Skeletal muscle tissue (tissue), 4 donors: Measurements from ENCODE around the gene ZBTB16. TPM values are rescaled to one million over a fixed set of nuclear protein-coding genes. Genes with fewer than 3 reads are reported as not detected.
A peak's percentile ranks its signal among the peaks of the same experiment; 100 is the strongest.

ENCODE experiments used
- H3K27ac ChIP-seq: one replicate; pipeline ENCODE4 v1.7.0; 2013; ENCODE audit warnings: mild to moderate bottlenecking, low read depth, low read length, inconsistent platforms
- H3K27me3 ChIP-seq, 3 donors: one replicate each; pipeline ENCODE4 v1.7.0; 2013; ENCODE audit warnings: low read length in 3 of 3; ENCODE audit not compliant: control insufficient read depth in 3 of 3, insufficient read depth in 3 of 3
- H3K36me3 ChIP-seq, 3 donors: one replicate each; pipeline ENCODE4 v1.7.0; 2013; ENCODE audit warnings: low read length in 3 of 3; ENCODE audit not compliant: control insufficient read depth in 3 of 3, insufficient read depth in 3 of 3
- H3K4me1 ChIP-seq, 3 donors: one replicate each; pipeline ENCODE4 v1.7.0; 2013; ENCODE audit warnings: low read length in 3 of 3, mild to moderate bottlenecking in 3 of 3; ENCODE audit not compliant: control insufficient read depth in 3 of 3, insufficient read depth in 3 of 3
- H3K4me3 ChIP-seq, 3 donors: one replicate each; pipeline ENCODE4 v1.7.0; 2013; ENCODE audit warnings: low read length in 3 of 3
- H3K9ac ChIP-seq, 3 donors: one replicate each; pipeline ENCODE4 v1.7.0; 2013; ENCODE audit warnings: low read length in 3 of 3, mild to moderate bottlenecking in 3 of 3, moderate library complexity in 2 of 3, low read depth in 1 of 3
- H3K9me3 ChIP-seq, 3 donors: one replicate each; pipeline ENCODE4 v1.7.0; 2013; ENCODE audit warnings: low read length in 3 of 3; ENCODE audit not compliant: control insufficient read depth in 3 of 3
- total RNA-seq: library from RNA; depleted of rRNA; stranded (reverse); fragments of >200 nt; gene quantifications from one replicate; pipeline ENCODE4 v1.2.3, GENCODE V29; 2014
- donor health status: Osteomylitis.

ZBTB16 gene
- total RNA-seq, 1 donor from 2014 or later = 6.8 TPM

- peak overlapping the region; percentile 64 for H3K27ac ChIP-seq
Observed at GRCh38 chr11:114242032-114242431, 182.5 kb downstream of the ZBTB16 start.

GRCh38 chr11:114243461-114244372, 184.2 kb downstream of the ZBTB16 start:
- peaks cover 27 to 62% (median 54%) of the 10 kb centered on the region in 3 donors for H3K4me1 ChIP-seq
- no peak overlapping the region for H3K4me3 ChIP-seq
- H3K36me3 ChIP-seq = peaks cover 49 to 56% (median 53%) of the 10 kb centered on the region in 3 donors
- H3K27me3 ChIP-seq = no peaks in the 10 kb centered on the region
- H3K9me3 ChIP-seq = no peaks in the 10 kb centered on the region
- H3K9ac ChIP-seq = peak overlapping the region in 1 of 3 donors; percentile 57
- H3K27ac ChIP-seq = peak overlapping the region; percentile 64

More at GRCh38 chr11:114242032-114242431, 182.5 kb downstream of the ZBTB16 start:
- Histone ChIP-seq H3K4me3 (no peak overlapping the region), H3K4me1 (peaks cover 41 to 71% (median 67%) of the 10 kb centered on the region in 3 donors), H3K36me3 (peaks cover 38 to 46% (median 38%) of the 10 kb centered on the region in 3 donors), H3K9ac (peak overlapping the region in 1 of 3 donors; percentile 25), H3K9me3 (no peaks in the 10 kb centered on the region), H3K27me3 (no peaks in the 10 kb centered on the region)

- H3K9me3 ChIP-seq = no peaks in the 10 kb centered on the region
- H3K4me1 ChIP-seq = peaks cover 18 to 53% (median 43%) of the 10 kb centered on the region in 3 donors
- no peak overlapping the region for H3K9ac ChIP-seq
- H3K27me3 ChIP-seq = no peaks in the 10 kb centered on the region
- H3K27ac ChIP-seq = peak overlapping the region; percentile 64
- H3K36me3 ChIP-seq = peaks cover 52 to 55% (median 53%) of the 10 kb centered on the region in 3 donors
- H3K4me3 ChIP-seq = no peak overlapping the region
Observed at GRCh38 chr11:114244726-114245394, 185.3 kb downstream of the ZBTB16 start.

GRCh38 chr11:114246321-114247069, 187.0 kb downstream of the ZBTB16 start:
- no peak overlapping the region for H3K4me3 ChIP-seq
- peaks cover 61 to 70% (median 65%) of the 10 kb centered on the region in 3 donors for H3K36me3 ChIP-seq
- no peaks in the 10 kb centered on the region for H3K27me3 ChIP-seq
- H3K9me3 ChIP-seq = no peaks in the 10 kb centered on the region
- no peak overlapping the region for H3K9ac ChIP-seq
- H3K4me1 ChIP-seq = peaks cover 18 to 51% (median 35%) of the 10 kb centered on the region in 3 donors
- peak overlapping the region; percentile 14 for H3K27ac ChIP-seq

GRCh38 chr11:114247070-114247789, 187.7 kb downstream of the ZBTB16 start:
- H3K36me3 ChIP-seq = peaks cover 59 to 71% (median 66%) of the 10 kb centered on the region in 3 donors
- H3K4me1 ChIP-seq = peaks cover 20 to 51% (median 36%) of the 10 kb centered on the region in 3 donors
- H3K4me3 ChIP-seq = no peak overlapping the region
- H3K9me3 ChIP-seq = no peaks in the 10 kb centered on the region
- H3K27me3 ChIP-seq = no peaks in the 10 kb centered on the region
- peak overlapping the region; percentile 14 for H3K27ac ChIP-seq
- peak overlapping the region in 1 of 3 donors; percentile 26 for H3K9ac ChIP-seq

- Histone ChIP-seq H3K4me3 (no peak overlapping the region), H3K4me1 (peaks cover 6 to 49% (median 32%) of the 10 kb centered on the region in 3 donors), H3K36me3 (peaks cover 44 to 64% (median 61%) of the 10 kb centered on the region in 3 donors), H3K9ac (no peak overlapping the region), H3K9me3 (no peaks in the 10 kb centered on the region), H3K27ac (peak overlapping the region; percentile 57), H3K27me3 (no peaks in the 10 kb centered on the region)
Observed at GRCh38 chr11:114250180-114250579, 190.7 kb downstream of the ZBTB16 start.

- Histone ChIP-seq H3K36me3 (peaks cover 41 to 56% (median 54%) of the 10 kb centered on the region in 3 donors), H3K27me3 (no peaks in the 10 kb centered on the region), H3K4me3 (no peak overlapping the region), H3K4me1 (peaks cover 8 to 56% (median 34%) of the 10 kb centered on the region in 3 donors), H3K9me3 (no peaks in the 10 kb centered on the region), H3K9ac (peak overlapping the region in 2 of 3 donors; percentile 17 to 33), H3K27ac (peak overlapping the region; percentile 57)
Observed at GRCh38 chr11:114250993-114251814, 191.7 kb downstream of the ZBTB16 start.

- H3K4me1 ChIP-seq = peaks cover 13 to 63% (median 40%) of the 10 kb centered on the region in 3 donors
- peak overlapping the region; percentile 68 for H3K27ac ChIP-seq
- H3K9me3 ChIP-seq = no peaks in the 10 kb centered on the region
- H3K9ac ChIP-seq = peak overlapping the region in 2 of 3 donors; percentile 16 to 50
- H3K36me3 ChIP-seq = peaks cover 36 to 49% (median 47%) of the 10 kb centered on the region in 3 donors
- peak overlapping the region in 1 of 3 donors; percentile 29 for H3K4me3 ChIP-seq
- H3K27me3 ChIP-seq = no peaks in the 10 kb centered on the region
Observed at GRCh38 chr11:114251815-114252337, 192.4 kb downstream of the ZBTB16 start.
